Fibroblast of lung (primary cell): ENCODE measurements around the gene NELFB. TPM values are rescaled to one million over a fixed set of nuclear protein-coding genes. Genes with fewer than 3 reads are reported as not detected.

Experiments
- DNase-seq, 2 donors: peaks; one replicate each; pipeline versions ENCODE4 v3.0.0 to v3.0.0-alpha.2; 2010; ENCODE audit warnings: low read depth in 2 of 2
- H2AFZ ChIP-seq: 2 replicates; pipeline ENCODE4 v1.5.1; 2012; ENCODE audit warnings: low read length, control low read depth, inconsistent platforms
- H3K27ac ChIP-seq: 2 replicates; pipeline ENCODE4 v1.5.1; 2011; ENCODE audit warnings: low read length, control low read depth; ENCODE audit not compliant: insufficient read depth
- H3K27me3 ChIP-seq: 2 replicates; pipeline ENCODE4 v1.5.1; 2011; ENCODE audit warnings: mild to moderate bottlenecking, low read length; ENCODE audit not compliant: control insufficient read depth, insufficient read depth
- H3K36me3 ChIP-seq: 2 replicates; pipeline ENCODE4 v1.5.1; 2011; ENCODE audit warnings: low read length; ENCODE audit not compliant: control insufficient read depth, insufficient read depth
- H3K4me1 ChIP-seq: 2 replicates; pipeline ENCODE4 v1.5.1; 2011; ENCODE audit warnings: low read length; ENCODE audit not compliant: control insufficient read depth, insufficient read depth; ENCODE audit errors: extremely low read depth
- H3K4me2 ChIP-seq: 2 replicates; pipeline ENCODE4 v1.5.1; 2011; ENCODE audit warnings: low read length, control low read depth; ENCODE audit not compliant: insufficient read depth; ENCODE audit errors: extremely low read depth
- H3K4me3 ChIP-seq, 4 experiments: fragments of 200-600 bp in 1 of 4; sonication (generic) in 1 of 4; replicated peaks in 1 of 4; 2 replicates each; pipeline ENCODE4 v1.5.1; 2011 to 2016; ENCODE audit warnings: low read length in 4 of 4, low read depth in 3 of 4, mild to moderate bottlenecking in 3 of 4, control low read depth in 2 of 4, inconsistent platforms in 1 of 4, mixed read lengths in 1 of 4; ENCODE audit not compliant: insufficient read depth in 1 of 4; ENCODE audit errors: control extremely low read depth in 1 of 4
- H3K79me2 ChIP-seq: 2 replicates; pipeline ENCODE4 v1.5.1; 2012; ENCODE audit warnings: mild to moderate bottlenecking, low read length, inconsistent platforms; ENCODE audit not compliant: control insufficient read depth, insufficient read depth
- H3K9ac ChIP-seq: 2 replicates; pipeline ENCODE4 v1.5.1; 2011; ENCODE audit warnings: mild to moderate bottlenecking, low read length, control low read depth; ENCODE audit not compliant: insufficient read depth
- H3K9me3 ChIP-seq: 2 replicates; pipeline ENCODE4 v1.5.1; 2012; ENCODE audit warnings: low read depth, low read length; ENCODE audit not compliant: control insufficient read depth, insufficient read depth
- H4K20me1 ChIP-seq: 2 replicates; pipeline ENCODE4 v1.5.1; 2011; ENCODE audit warnings: low read length; ENCODE audit not compliant: control insufficient read depth, insufficient read depth; ENCODE audit errors: extremely low read depth
- EZH2 ChIP-seq: IDR thresholded peaks from 2 replicates; pipeline ENCODE4 v1.5.1; 2012; ENCODE audit warnings: low read length, control low read depth, mild to moderate bottlenecking; ENCODE audit errors: missing control alignments
- polyA plus RNA-seq, 2 donors: library from polyadenylated mRNA; depleted of rRNA in 1 of 2; stranded (reverse) in 1 of 2; unstranded in 1 of 2; fragments of >200 nt; gene quantifications; 2 replicates each; pipeline ENCODE4 v1.2.1, GENCODE V29; 2011 to 2012; ENCODE audit warnings: missing spikeins in 1 of 2
- total RNA-seq: library from RNA; depleted of rRNA; stranded (reverse); fragments of >200 nt; gene quantifications from 2 replicates; pipeline ENCODE4 v1.2.1, GENCODE V29; 2014
- TF ChIP-seq, protein P1 (sequence below), 2 donors: IDR thresholded peaks in 1 of 2; conservative IDR thresholded peaks in 1 of 2; 1 replicate in 1 of 2; 2 replicates in 1 of 2; pipeline ENCODE4 v1.5.1; 2011 to 2012; ENCODE audit warnings: low read length in 2 of 2, control low read depth in 1 of 2, inconsistent platforms in 1 of 2, low read depth in 1 of 2, mild to moderate bottlenecking in 1 of 2

NELFB gene
- total and polyA plus RNA-seq, 2 donors (not counting 1 experiment from before 2014, with no cell fraction given) = 23.5 to 50.0 TPM

DNA sequence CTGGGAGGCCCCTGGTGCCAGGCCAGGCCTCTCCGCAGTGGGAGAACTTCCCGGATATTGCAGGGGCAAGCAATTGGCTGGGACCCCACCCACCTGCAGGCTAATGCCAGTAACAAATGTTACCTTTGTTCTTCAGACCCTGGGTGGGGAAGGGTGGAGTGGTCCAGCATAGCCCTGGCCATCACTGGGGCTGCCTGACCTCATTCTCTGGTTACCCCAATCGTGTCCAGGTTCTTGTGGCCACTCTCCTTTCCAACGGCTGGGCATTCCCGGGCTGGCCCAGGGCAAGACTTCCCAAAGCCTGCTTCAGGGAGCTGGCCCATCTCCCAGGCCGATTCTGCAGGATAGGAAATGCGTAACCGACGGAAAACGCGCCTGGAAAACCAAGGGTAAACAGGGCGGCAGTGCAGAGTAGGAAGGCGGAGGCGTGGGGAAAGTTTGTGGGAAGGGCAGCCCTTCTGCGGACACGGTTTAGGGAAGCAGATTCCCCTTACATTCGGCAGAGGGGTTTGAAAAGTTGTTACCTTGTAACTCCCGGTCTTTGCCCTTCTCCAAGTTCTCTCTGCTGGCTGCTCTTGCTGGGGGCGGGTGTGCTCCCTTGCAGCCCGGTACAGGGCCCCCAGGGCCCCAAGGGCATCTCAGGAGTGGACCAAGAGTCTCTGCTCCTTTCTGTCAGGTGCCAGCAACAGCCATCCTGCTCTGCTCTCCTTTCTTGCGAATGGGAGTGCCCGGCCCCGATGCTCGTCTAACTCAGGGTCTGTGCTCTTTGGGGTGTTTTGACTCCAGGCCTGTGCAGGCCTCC is 43.5 kb downstream of the NELFB start:
- peak in 1 of 2 donors; percentile 57 for DNase-seq
- Histone ChIP-seq H3K9me3 (no peaks in the 10 kb centered on the region), H3K79me2 (no peaks in the 10 kb centered on the region), H3K4me2 (no peak overlapping the region), H3K4me3 (no peak overlapping the region), H3K36me3 (no peaks in the 10 kb centered on the region), H3K9ac (no peak overlapping the region), H2AFZ (no peak overlapping the region), H3K27ac (no peak overlapping the region), H4K20me1 (no peaks in the 10 kb centered on the region), H3K27me3 (peaks cover 28% of the 10 kb centered on the region), H3K4me1 (peaks cover 10% of the 10 kb centered on the region)
- TF ChIP-seq, protein P1, sequence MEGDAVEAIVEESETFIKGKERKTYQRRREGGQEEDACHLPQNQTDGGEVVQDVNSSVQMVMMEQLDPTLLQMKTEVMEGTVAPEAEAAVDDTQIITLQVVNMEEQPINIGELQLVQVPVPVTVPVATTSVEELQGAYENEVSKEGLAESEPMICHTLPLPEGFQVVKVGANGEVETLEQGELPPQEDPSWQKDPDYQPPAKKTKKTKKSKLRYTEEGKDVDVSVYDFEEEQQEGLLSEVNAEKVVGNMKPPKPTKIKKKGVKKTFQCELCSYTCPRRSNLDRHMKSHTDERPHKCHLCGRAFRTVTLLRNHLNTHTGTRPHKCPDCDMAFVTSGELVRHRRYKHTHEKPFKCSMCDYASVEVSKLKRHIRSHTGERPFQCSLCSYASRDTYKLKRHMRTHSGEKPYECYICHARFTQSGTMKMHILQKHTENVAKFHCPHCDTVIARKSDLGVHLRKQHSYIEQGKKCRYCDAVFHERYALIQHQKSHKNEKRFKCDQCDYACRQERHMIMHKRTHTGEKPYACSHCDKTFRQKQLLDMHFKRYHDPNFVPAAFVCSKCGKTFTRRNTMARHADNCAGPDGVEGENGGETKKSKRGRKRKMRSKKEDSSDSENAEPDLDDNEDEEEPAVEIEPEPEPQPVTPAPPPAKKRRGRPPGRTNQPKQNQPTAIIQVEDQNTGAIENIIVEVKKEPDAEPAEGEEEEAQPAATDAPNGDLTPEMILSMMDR (conservative IDR thresholded peaks at IDR 0.05 in 1 of 2, IDR thresholded peaks at IDR 0.05 in 1 of 2; ENCODE audit: low read depth in 1 of 2, low read length in 2 of 2) = no peak
- TF ChIP-seq EZH2 = no peak

GRCh38 chr9:137299203-137299565 is 44.1 kb downstream of the NELFB start:
- Histone ChIP-seq H3K36me3 (no peaks in the 10 kb centered on the region), H3K9me3 (no peaks in the 10 kb centered on the region), H3K4me1 (peaks cover 10% of the 10 kb centered on the region), H3K4me2 (no peak overlapping the region), H4K20me1 (no peaks in the 10 kb centered on the region), H3K4me3 (no peak overlapping the region), H3K9ac (no peak overlapping the region), H3K27ac (no peak overlapping the region), H2AFZ (no peak overlapping the region), H3K79me2 (no peaks in the 10 kb centered on the region), H3K27me3 (peaks cover 28% of the 10 kb centered on the region)
- TF ChIP-seq, protein P1 (conservative IDR thresholded peaks at IDR 0.05 in 1 of 2, IDR thresholded peaks at IDR 0.05 in 1 of 2; ENCODE audit: low read depth in 1 of 2, low read length in 2 of 2) = no peak
- TF ChIP-seq EZH2 = no peak
- DNase-seq = no peak

GRCh38 chr9:137299938-137300337 is 44.8 kb downstream of the NELFB start:
- DNase-seq = no peak
- peaks cover 10% of the 10 kb centered on the region for H3K4me1 ChIP-seq
- H3K27me3 ChIP-seq = peaks cover 28% of the 10 kb centered on the region
- H4K20me1 ChIP-seq = no peaks in the 10 kb centered on the region
- H3K4me3 ChIP-seq = no peak overlapping the region
- H3K4me2 ChIP-seq = no peak overlapping the region
- peak; percentile 17 for TF ChIP-seq EZH2
- TF ChIP-seq, protein P1 (conservative IDR thresholded peaks at IDR 0.05 in 1 of 2, IDR thresholded peaks at IDR 0.05 in 1 of 2; ENCODE audit: low read depth in 1 of 2, low read length in 2 of 2) = no peak
- H3K36me3 ChIP-seq = no peaks in the 10 kb centered on the region
- H3K9ac ChIP-seq = no peak overlapping the region
- no peaks in the 10 kb centered on the region for H3K9me3 ChIP-seq
- H2AFZ ChIP-seq = no peak overlapping the region
- H3K79me2 ChIP-seq = no peaks in the 10 kb centered on the region
- H3K27ac ChIP-seq = no peak overlapping the region
